H1 (cell line): ENCODE results near the gene BTBD9. TPM values are rescaled to one million over a fixed set of nuclear protein-coding genes. Genes with fewer than 3 reads are reported as not detected.

Experiments used
- CTCF ChIA-PET: fragments of 300-600 bp; sonication (Branson Sonifier 250); formaldehyde crosslinking; loops from one replicate; lab custom pipeline; 2021; ENCODE audit not compliant: partially characterized antibody; lab: Charles Lee
- POLR2A ChIA-PET: fragments of 300-600 bp; sonication (Branson Sonifier 250); formaldehyde crosslinking; loops from one replicate; lab custom pipeline; 2021; ENCODE audit warnings: inconsistent platforms; ENCODE audit not compliant: partially characterized antibody; lab: Charles Lee
- DNase-seq, 2 experiments: peaks; one replicate each; pipeline versions ENCODE4 v3.0.0 to v3.0.0-alpha.2; 2010 to 2022; ENCODE audit warnings: low spot score in 2 of 2, low read depth in 1 of 2, mixed read lengths in 1 of 2
- FAIRE-seq: peaks from 2 replicates; lab custom pipeline; 2011; peaks lifted over from hg19 to GRCh38; lab: Jason Lieb, UNC
- H2AFZ ChIP-seq: 2 replicates; pipeline ENCODE4 v1.8.1; 2012; ENCODE audit warnings: low read length, inconsistent platforms
- H2AK5ac ChIP-seq: 2 replicates; pipeline ENCODE4 v1.6.1; 2013; ENCODE audit warnings: low read depth, low read length
- H2BK120ac ChIP-seq: replicated peaks from 2 replicates; pipeline ENCODE3; 2013; ENCODE audit warnings: low read depth, low read length, inconsistent platforms
- H2BK12ac ChIP-seq: 2 replicates; pipeline ENCODE4 v1.6.1; 2013; ENCODE audit warnings: low read depth, low read length
- H2BK15ac ChIP-seq: 2 replicates; pipeline ENCODE4 v1.6.1; 2013; ENCODE audit warnings: low read length
- H2BK20ac ChIP-seq: 2 replicates; pipeline ENCODE4 v1.6.1; 2013; ENCODE audit warnings: low read length
- H2BK5ac ChIP-seq: 2 replicates; pipeline ENCODE4 v1.6.1; 2013; ENCODE audit warnings: low read depth, low read length
- H3K14ac ChIP-seq: 2 replicates; pipeline ENCODE4 v1.6.1; 2013; ENCODE audit warnings: inconsistent platforms; ENCODE audit not compliant: insufficient read length
- H3K18ac ChIP-seq: 2 replicates; pipeline ENCODE4 v1.6.1; 2013; ENCODE audit warnings: low read length; ENCODE audit errors: extremely low read depth
- H3K23ac ChIP-seq: 2 replicates; pipeline ENCODE4 v1.6.1; 2013; ENCODE audit warnings: inconsistent platforms; ENCODE audit not compliant: insufficient read length
- H3K23me2 ChIP-seq: 2 replicates; pipeline ENCODE4 v1.6.1; 2013; ENCODE audit warnings: low read depth, low read length
- H3K27ac ChIP-seq: 2 replicates; pipeline ENCODE4 v1.6.1; 2011; ENCODE audit warnings: low read depth, low read length, inconsistent platforms
- H3K27me3 ChIP-seq, 4 experiments: replicated peaks in 1 of 4; 1 replicate in 1 of 4; 2 replicates in 3 of 4; pipeline versions ENCODE4 v1.6.1 to v1.8.1; 2011 to 2013; ENCODE audit warnings: low read length in 3 of 4, mild to moderate bottlenecking in 3 of 4, inconsistent platforms in 2 of 4, mixed read lengths in 2 of 4, moderate library complexity in 1 of 4; ENCODE audit not compliant: control insufficient read depth in 3 of 4, insufficient read depth in 3 of 4; ENCODE audit errors: extremely low read depth in 1 of 4
- H3K36me3 ChIP-seq, 4 experiments: 2 replicates each; pipeline versions ENCODE4 v1.6.1 to v1.8.1; 2011 to 2013; ENCODE audit warnings: mild to moderate bottlenecking in 4 of 4, low read length in 3 of 4, moderate library complexity in 2 of 4, control low read depth in 1 of 4, inconsistent platforms in 1 of 4; ENCODE audit not compliant: insufficient read depth in 4 of 4, control insufficient read depth in 2 of 4
- H3K4ac ChIP-seq: replicated peaks from 2 replicates; pipeline ENCODE3; 2013; ENCODE audit warnings: low read length, low read depth, mixed read lengths, inconsistent platforms; ENCODE audit not compliant: insufficient read length
- H3K4me1 ChIP-seq, 4 experiments: replicated peaks in 1 of 4; 1 replicate in 1 of 4; 2 replicates in 3 of 4; pipeline versions ENCODE4 v1.6.1 to v1.8.1; 2011 to 2013; ENCODE audit warnings: low read length in 3 of 4, inconsistent platforms in 2 of 4, mixed read lengths in 1 of 4; ENCODE audit not compliant: insufficient read depth in 4 of 4, control insufficient read depth in 3 of 4
- H3K4me2 ChIP-seq, 2 experiments: 2 replicates each; pipeline versions ENCODE4 v1.6.1 to v1.8.1; 2011 to 2013; ENCODE audit warnings: low read depth in 2 of 2, low read length in 2 of 2, control low read depth in 1 of 2, inconsistent platforms in 1 of 2, mild to moderate bottlenecking in 1 of 2; ENCODE audit not compliant: insufficient read depth in 1 of 2
- H3K4me3 ChIP-seq, 4 experiments: fragments of 200-600, 300-600 bp in 1 of 4; sonication (generic), shearing (Covaris generic), sonication (Bioruptor Twin) in 1 of 4; 2 replicates each; pipeline versions ENCODE4 v1.5.1 to v1.8.1; 2011 to 2016; ENCODE audit warnings: low read length in 4 of 4, low read depth in 3 of 4, control low read depth in 2 of 4, inconsistent platforms in 2 of 4, mild to moderate bottlenecking in 2 of 4, mixed read lengths in 1 of 4, moderate library complexity in 1 of 4; ENCODE audit not compliant: insufficient read depth in 2 of 4; ENCODE audit errors: extremely low read depth in 1 of 4
- H3K56ac ChIP-seq: replicated peaks from 2 replicates; pipeline ENCODE3; 2013; ENCODE audit warnings: low read depth, mild to moderate bottlenecking, mixed read lengths, low read length, inconsistent platforms; ENCODE audit not compliant: insufficient read length
- H3K79me1 ChIP-seq: 2 replicates; pipeline ENCODE4 v1.6.1; 2013; ENCODE audit warnings: low read depth, low read length, control low read depth
- H3K79me2 ChIP-seq, 2 experiments: 2 replicates each; pipeline versions ENCODE4 v1.6.1 to v1.8.1; 2012 to 2013; ENCODE audit warnings: low read length in 2 of 2, mild to moderate bottlenecking in 2 of 2, inconsistent platforms in 1 of 2; ENCODE audit not compliant: insufficient read depth in 2 of 2, control insufficient read depth in 1 of 2
- H3K9ac ChIP-seq, 4 experiments: replicated peaks in 1 of 4; 1 replicate in 1 of 4; 2 replicates in 3 of 4; pipeline versions ENCODE4 v1.6.1 to v1.8.1; 2011 to 2013; ENCODE audit warnings: low read depth in 3 of 4, low read length in 3 of 4, control low read depth in 2 of 4, mild to moderate bottlenecking in 2 of 4, moderate library complexity in 2 of 4, inconsistent platforms in 1 of 4; ENCODE audit errors: extremely low read depth in 1 of 4
- H3K9me3 ChIP-seq, 2 experiments: 2 replicates each; pipeline versions ENCODE4 v1.6.1 to v1.8.1; 2012 to 2013; ENCODE audit warnings: mild to moderate bottlenecking in 2 of 2, moderate library complexity in 2 of 2, control low read depth in 1 of 2, inconsistent platforms in 1 of 2, low read depth in 1 of 2, low read length in 1 of 2, mixed read lengths in 1 of 2; ENCODE audit not compliant: insufficient read depth in 2 of 2
- H4K20me1 ChIP-seq, 2 experiments: replicated peaks in 1 of 2; 2 replicates each; pipeline versions ENCODE3 to v1.8.1; 2011 to 2013; ENCODE audit warnings: inconsistent platforms in 2 of 2, low read length in 2 of 2, mild to moderate bottlenecking in 1 of 2; ENCODE audit not compliant: insufficient read depth in 2 of 2, control insufficient read depth in 1 of 2
- H4K5ac ChIP-seq: 2 replicates; pipeline ENCODE4 v1.6.1; 2013; ENCODE audit warnings: low read length, low read depth, mixed read lengths, inconsistent platforms; ENCODE audit not compliant: insufficient read length
- H4K8ac ChIP-seq: 2 replicates; pipeline ENCODE4 v1.8.0; 2013; ENCODE audit warnings: mild to moderate bottlenecking, moderate library complexity, low read length, inconsistent platforms; ENCODE audit not compliant: insufficient read depth; ENCODE audit errors: extremely low read depth
- H4K91ac ChIP-seq: replicated peaks from 2 replicates; pipeline ENCODE3; 2013; ENCODE audit warnings: low read length, mixed read lengths, inconsistent platforms; ENCODE audit not compliant: insufficient read length
- NANOG ChIP-seq: IDR thresholded peaks from 2 replicates; pipeline ENCODE4 v1.6.1; 2011; ENCODE audit warnings: low read length, low read depth, mild to moderate bottlenecking, inconsistent platforms; ENCODE audit not compliant: insufficient read depth, poor library complexity, severe bottlenecking
- WGBS, 2 experiments: shearing (Covaris generic) in 1 of 2; methylation state at CpG; one replicate each; pipeline versions ENCODE4 v1.1.6 to v1.1.7; 2013 to 2015; ENCODE audit warnings: low lambda C conversion rate in 2 of 2, mixed read lengths in 2 of 2, inconsistent platforms in 1 of 2, low coverage in 1 of 2, missing lambda C conversion rate in 1 of 2; ENCODE audit not compliant: insufficient replicate concordance in 2 of 2, insufficient coverage in 1 of 2, insufficient read length in 1 of 2; ENCODE audit errors: extremely low coverage in 1 of 2, missing lambda C conversion rate in 1 of 2; 5-methylcytosine and 5-hydroxymethylcytosine counted together
- polyA plus RNA-seq, 7 experiments: library from polyadenylated mRNA; depleted of rRNA in 3 of 7; stranded (reverse) in 5 of 7; unstranded in 2 of 7; fragments of >200 nt in 5 of 7; fragments of 200-250 nt in 2 of 7; gene quantifications; 1 replicate in 5 of 7; 2 replicates in 1 of 7; 4 replicates in 1 of 7; pipeline versions ENCODE4 v1.2.1 to v1.2.3, GENCODE V29; 2011 to 2013; ENCODE audit warnings: missing spikeins in 2 of 7, mixed read lengths in 2 of 7
- total RNA-seq: library from RNA; stranded (reverse); fragmentation: NEBNext Ultra II Directional; extraction: Animal tissue kit (Norgen Biotek cat#: 25700); gene quantifications from 2 replicates; pipeline ENCODE4 v1.2.1, GENCODE V29; 2021

The BTBD9 gene
- total and polyA plus RNA-seq, 2 of the 8 experiments (the other 6 are each of a cell fraction or from before 2014, with no cell fraction given), result 0.92 to 4.1 TPM

DNA sequence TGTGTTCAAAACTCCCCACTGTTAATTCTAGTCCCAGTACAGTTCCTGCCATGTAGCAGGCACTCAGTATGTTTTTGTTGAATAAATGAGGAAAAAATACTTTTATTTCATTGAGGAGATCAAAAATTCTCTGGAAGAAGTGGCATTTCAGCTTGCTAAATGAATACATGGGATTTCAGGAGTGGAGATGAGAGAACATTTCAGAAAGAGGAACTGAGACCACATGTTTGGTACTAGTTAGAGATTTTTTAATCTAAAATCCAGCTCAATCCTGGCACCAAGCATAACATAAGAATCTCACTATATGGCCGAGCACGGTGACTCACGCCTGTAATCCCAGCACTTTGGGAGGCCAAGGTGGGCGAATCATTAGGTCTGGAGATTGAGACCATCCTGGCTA, 75.4 kb downstream of the BTBD9 start:
- no peaks in the 10 kb centered on the region for H3K79me1 ChIP-seq
- H3K14ac ChIP-seq, result no peak overlapping the region
- DNase-seq (no peak), FAIRE-seq (no peak)
- H3K36me3 ChIP-seq, result no peaks in the 10 kb centered on the region
- CTCF ChIA-PET, result interaction anchor here (1.1 kb wide), 1 partner anchor 314 kb away, joined by 3 read pairs; no protein-coding TSS in a partner anchor
- no peak overlapping the region for H2BK5ac ChIP-seq
- H3K4me1 ChIP-seq, result no peaks in the 10 kb centered on the region
- H3K23me2 ChIP-seq, result no peaks in the 10 kb centered on the region
- no peak overlapping the region for H3K4me3 ChIP-seq
- POLR2A ChIA-PET, result no interaction called here
- no peaks in the 10 kb centered on the region for H4K20me1 ChIP-seq
- H3K18ac ChIP-seq, result no peak overlapping the region
- no peak overlapping the region for H3K56ac ChIP-seq
- WGBS, 2 experiments, result 86% methylated on average over 4 of the region's 4 CpGs; no CpG with 5 or more reads in 1 of the 2 experiments
- no peaks in the 10 kb centered on the region for H3K79me2 ChIP-seq
- no peak overlapping the region for H2BK120ac ChIP-seq
- no peak overlapping the region for H2AK5ac ChIP-seq
- no peaks in the 10 kb centered on the region for H3K27me3 ChIP-seq
- no peak overlapping the region for H2BK12ac ChIP-seq
- no peak overlapping the region for H3K23ac ChIP-seq
- TF ChIP-seq NANOG, result no peak
- H4K5ac ChIP-seq, result no peak overlapping the region
- no peak overlapping the region for H3K4me2 ChIP-seq
- no peak overlapping the region for H4K8ac ChIP-seq
- H3K9ac ChIP-seq, result no peak overlapping the region
- no peak overlapping the region for H2AFZ ChIP-seq
- no peak overlapping the region for H2BK20ac ChIP-seq
- H3K27ac ChIP-seq, result no peak overlapping the region
- H2BK15ac ChIP-seq, result no peak overlapping the region
- no peak overlapping the region for H4K91ac ChIP-seq
- no peak overlapping the region for H3K4ac ChIP-seq
- no peaks in the 10 kb centered on the region for H3K9me3 ChIP-seq
